Osteoblast (primary cell): ENCODE results near the gene RBMS2. TPM values are rescaled to one million over a fixed set of nuclear protein-coding genes. Genes with fewer than 3 reads are reported as not detected.

Experiments
- DNase-seq: peaks from one replicate; pipeline ENCODE4 v3.0.0; 2011; ENCODE audit warnings: low spot score, mixed read lengths; ENCODE audit not compliant: insufficient read length; ENCODE audit errors: missing footprints
- H2AFZ ChIP-seq: 2 replicates; pipeline ENCODE4 v1.6.0; 2011; ENCODE audit warnings: mild to moderate bottlenecking, low read length
- H3K27ac ChIP-seq: 2 replicates; pipeline ENCODE4 v1.5.1; 2011; ENCODE audit warnings: mild to moderate bottlenecking, low read depth, low read length, moderate library complexity
- H3K27me3 ChIP-seq: 2 replicates; pipeline ENCODE4 v1.6.0; 2012; ENCODE audit warnings: mild to moderate bottlenecking, control low read depth, inconsistent platforms, low read length, moderate library complexity; ENCODE audit not compliant: insufficient read depth
- H3K36me3 ChIP-seq: 2 replicates; pipeline ENCODE4 v1.5.1; 2011; ENCODE audit warnings: mild to moderate bottlenecking, low read length, control low read depth, moderate library complexity; ENCODE audit not compliant: insufficient read depth
- H3K4me1 ChIP-seq: 2 replicates; pipeline ENCODE4 v1.5.1; 2011; ENCODE audit warnings: mild to moderate bottlenecking, low read length, control low read depth, moderate library complexity; ENCODE audit not compliant: insufficient read depth
- H3K4me2 ChIP-seq: 2 replicates; pipeline ENCODE4 v1.6.0; 2011; ENCODE audit warnings: mild to moderate bottlenecking, low read length; ENCODE audit not compliant: insufficient read depth
- H3K4me3 ChIP-seq: fragments of 200-600 bp; sonication (generic); 3 replicates; pipeline ENCODE4 v1.5.1; 2012; ENCODE audit warnings: mild to moderate bottlenecking, low read length, inconsistent platforms; ENCODE audit not compliant: insufficient read depth
- H3K79me2 ChIP-seq: 2 replicates; pipeline ENCODE4 v1.6.0; 2012; ENCODE audit warnings: mild to moderate bottlenecking, low read length, control low read depth, inconsistent platforms; ENCODE audit not compliant: insufficient read depth
- H3K9me3 ChIP-seq: 2 replicates; pipeline ENCODE4 v1.5.1; 2011; ENCODE audit warnings: low read depth, low read length, control low read depth
- H4K20me1 ChIP-seq: 2 replicates; pipeline ENCODE4 v1.6.0; 2012; ENCODE audit warnings: mild to moderate bottlenecking, low read length, control low read depth; ENCODE audit not compliant: insufficient read depth
- total RNA-seq: library from RNA; depleted of rRNA; stranded (reverse); fragments of >200 nt; gene quantifications from 2 replicates; pipeline ENCODE4 v1.2.3, GENCODE V29; 2012
- TF ChIP-seq, protein P1 (sequence below): IDR thresholded peaks from 2 replicates; pipeline ENCODE4 v1.5.1; 2011; ENCODE audit warnings: mild to moderate bottlenecking, low read depth, low read length, moderate library complexity; ENCODE audit errors: extremely low read depth

The RBMS2 gene
- total RNA-seq, 1 donor, result 24.2 TPM

DNA sequence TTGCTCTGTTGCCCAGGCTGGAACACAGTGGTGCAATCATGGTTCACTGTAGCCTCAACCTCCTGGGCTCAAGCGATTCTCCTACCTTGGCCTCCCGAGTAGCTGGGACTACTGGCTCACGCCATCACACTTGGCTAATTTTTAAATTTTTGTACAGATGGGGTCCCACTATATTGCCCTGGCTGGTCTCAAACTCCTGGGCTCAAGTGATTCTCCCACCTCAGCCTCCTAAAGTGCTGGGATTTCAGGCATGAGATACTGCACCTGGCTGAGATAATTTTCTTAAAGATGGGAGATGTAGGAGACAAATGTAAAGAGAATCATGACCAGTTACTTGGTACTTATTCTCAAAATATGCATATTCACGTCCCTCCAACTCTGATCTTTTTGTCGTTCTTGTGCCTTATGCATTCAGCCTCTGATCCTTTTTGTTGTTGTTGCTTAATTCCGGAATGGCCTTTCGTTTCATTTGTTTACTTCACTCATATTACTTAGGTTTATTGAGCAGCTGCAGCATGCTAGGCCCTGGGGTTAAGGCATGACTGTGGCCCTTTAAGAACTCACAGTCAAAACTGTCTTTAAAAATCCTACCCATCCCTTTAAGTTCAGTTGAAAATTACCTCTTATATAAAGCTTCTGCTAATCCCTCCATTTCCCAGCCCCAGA, 8.9 kb downstream of the RBMS2 start:
- Histone ChIP-seq H2AFZ (no peak overlapping the region), H4K20me1 (peaks cover 15% of the 10 kb centered on the region), H3K27ac (no peak overlapping the region), H3K9me3 (no peaks in the 10 kb centered on the region), H3K4me2 (no peak overlapping the region), H3K36me3 (peaks cover 7% of the 10 kb centered on the region), H3K4me1 (peaks cover 18% of the 10 kb centered on the region), H3K27me3 (no peaks in the 10 kb centered on the region), H3K4me3 (no peak overlapping the region), H3K79me2 (peaks cover 93% of the 10 kb centered on the region)
- TF ChIP-seq, protein P1, sequence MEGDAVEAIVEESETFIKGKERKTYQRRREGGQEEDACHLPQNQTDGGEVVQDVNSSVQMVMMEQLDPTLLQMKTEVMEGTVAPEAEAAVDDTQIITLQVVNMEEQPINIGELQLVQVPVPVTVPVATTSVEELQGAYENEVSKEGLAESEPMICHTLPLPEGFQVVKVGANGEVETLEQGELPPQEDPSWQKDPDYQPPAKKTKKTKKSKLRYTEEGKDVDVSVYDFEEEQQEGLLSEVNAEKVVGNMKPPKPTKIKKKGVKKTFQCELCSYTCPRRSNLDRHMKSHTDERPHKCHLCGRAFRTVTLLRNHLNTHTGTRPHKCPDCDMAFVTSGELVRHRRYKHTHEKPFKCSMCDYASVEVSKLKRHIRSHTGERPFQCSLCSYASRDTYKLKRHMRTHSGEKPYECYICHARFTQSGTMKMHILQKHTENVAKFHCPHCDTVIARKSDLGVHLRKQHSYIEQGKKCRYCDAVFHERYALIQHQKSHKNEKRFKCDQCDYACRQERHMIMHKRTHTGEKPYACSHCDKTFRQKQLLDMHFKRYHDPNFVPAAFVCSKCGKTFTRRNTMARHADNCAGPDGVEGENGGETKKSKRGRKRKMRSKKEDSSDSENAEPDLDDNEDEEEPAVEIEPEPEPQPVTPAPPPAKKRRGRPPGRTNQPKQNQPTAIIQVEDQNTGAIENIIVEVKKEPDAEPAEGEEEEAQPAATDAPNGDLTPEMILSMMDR, result no peak
- no peak for DNase-seq

DNA sequence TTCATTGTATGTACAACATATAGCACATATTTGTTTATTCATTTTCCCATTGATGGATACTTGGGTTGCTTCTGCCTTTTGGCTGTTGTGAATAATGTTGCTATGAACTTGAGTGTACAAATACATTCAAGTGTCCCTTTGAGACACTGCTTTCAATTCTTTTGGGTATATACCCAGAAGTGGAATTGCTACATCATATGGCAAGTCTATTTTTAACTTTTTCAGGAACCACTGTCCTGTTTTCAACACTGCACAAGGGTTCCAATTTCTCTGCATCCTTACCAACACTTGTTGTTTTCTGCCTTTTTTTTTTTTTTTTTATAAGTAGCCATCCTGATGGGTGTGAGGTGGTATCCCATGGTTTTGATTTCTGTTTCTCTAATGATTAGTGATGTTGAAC, 15.9 kb downstream of the RBMS2 start:
- peaks cover 5% of the 10 kb centered on the region for H3K4me1 ChIP-seq
- no peaks in the 10 kb centered on the region for H3K27me3 ChIP-seq
- H4K20me1 ChIP-seq, result peaks cover 27% of the 10 kb centered on the region
- peak overlapping the region; percentile 53 for H3K4me2 ChIP-seq
- no peak for DNase-seq
- H3K27ac ChIP-seq, result no peak overlapping the region
- no peaks in the 10 kb centered on the region for H3K9me3 ChIP-seq
- no peak overlapping the region for H2AFZ ChIP-seq
- peaks cover 88% of the 10 kb centered on the region for H3K79me2 ChIP-seq
- TF ChIP-seq, protein P1, result no peak
- H3K36me3 ChIP-seq, result peaks cover 12% of the 10 kb centered on the region
- H3K4me3 ChIP-seq, result peak overlapping the region; percentile 30

DNA sequence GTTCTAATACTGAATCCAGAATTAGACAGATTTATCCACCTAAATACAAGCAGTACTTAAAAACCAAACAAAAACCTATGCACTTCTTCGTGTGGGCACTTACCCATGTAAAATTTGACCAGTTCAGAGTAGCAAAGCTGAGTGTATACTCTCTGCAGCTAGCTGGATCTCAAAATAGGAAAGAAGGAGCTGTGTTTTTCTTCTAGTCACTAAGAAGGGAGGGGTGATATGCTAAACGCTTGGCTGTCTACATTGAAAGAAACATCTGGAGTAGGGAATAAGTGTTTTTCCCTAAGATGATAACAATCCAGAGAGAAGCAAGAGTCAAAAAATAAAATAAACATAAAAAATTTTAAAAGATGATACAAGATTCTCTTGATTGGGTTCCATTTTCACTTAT, 20.0 kb downstream of the RBMS2 start:
- Histone ChIP-seq H2AFZ (no peak overlapping the region), H3K27me3 (no peaks in the 10 kb centered on the region), H3K79me2 (peaks cover 81% of the 10 kb centered on the region), H3K4me2 (no peak overlapping the region), H3K4me3 (no peak overlapping the region), H3K9me3 (no peaks in the 10 kb centered on the region), H3K27ac (no peak overlapping the region), H3K36me3 (peaks cover 12% of the 10 kb centered on the region), H3K4me1 (peaks cover 5% of the 10 kb centered on the region), H4K20me1 (peaks cover 15% of the 10 kb centered on the region)
- TF ChIP-seq, protein P1, result no peak
- no peak for DNase-seq

DNA sequence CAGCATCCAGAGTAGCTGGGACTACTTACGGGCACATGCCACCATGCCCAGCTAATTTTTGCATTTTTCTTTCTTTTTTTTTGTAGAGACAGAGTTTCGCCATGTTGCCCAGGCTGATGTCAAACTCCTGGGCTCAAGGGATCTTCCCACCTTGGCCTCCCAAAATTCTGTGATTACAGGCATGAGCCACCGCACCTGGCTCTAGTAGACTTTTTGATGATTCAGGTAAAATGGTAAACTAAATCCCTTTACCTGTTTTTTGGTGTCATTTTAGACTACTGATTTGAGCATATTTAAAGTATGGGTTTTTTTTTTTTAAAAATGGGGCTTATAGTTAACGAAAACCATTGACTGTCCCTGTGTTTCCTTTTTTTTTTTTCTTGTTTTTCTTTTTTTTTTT, 20.5 kb downstream of the RBMS2 start:
- Histone ChIP-seq H3K27me3 (no peaks in the 10 kb centered on the region), H3K27ac (no peak overlapping the region), H4K20me1 (peaks cover 14% of the 10 kb centered on the region), H3K4me1 (peaks cover 3% of the 10 kb centered on the region), H3K9me3 (no peaks in the 10 kb centered on the region), H2AFZ (no peak overlapping the region), H3K79me2 (peaks cover 82% of the 10 kb centered on the region), H3K4me2 (no peak overlapping the region), H3K4me3 (no peak overlapping the region), H3K36me3 (peaks cover 12% of the 10 kb centered on the region)
- no peak for DNase-seq
- TF ChIP-seq, protein P1, result no peak
